Gastroesophageal sphincter (tissue), 4 donors: ENCODE data around the gene COL5A1. TPM values are rescaled to one million over a fixed set of nuclear protein-coding genes. Genes with fewer than 3 reads are reported as not detected.

Experiments
- ATAC-seq: fragments of 150-250 bp; one replicate; pipeline ENCODE4 v1.9.1; 2016; ENCODE audit warnings: mild to moderate bottlenecking, moderate library complexity
- H3K27ac ChIP-seq, 4 donors: fragments of 200-600 bp; sonication (generic) in 3 of 4; 1 replicate in 3 of 4; 2 replicates in 1 of 4; pipeline ENCODE4 v1.5.1; 2016 to 2019
- H3K27me3 ChIP-seq: fragments of 200-600 bp; sonication (generic); one replicate; pipeline ENCODE4 v1.5.1; 2019
- H3K36me3 ChIP-seq, 2 donors: fragments of 200-600 bp; sonication (generic); one replicate each; pipeline ENCODE4 v1.5.1; 2019; ENCODE audit warnings: control low read depth in 1 of 2
- H3K4me1 ChIP-seq, 3 donors: fragments of 200-600 bp; sonication (generic); 1 replicate in 2 of 3; 2 replicates in 1 of 3; pipeline ENCODE4 v1.5.1; 2016 to 2019; ENCODE audit warnings: control low read depth in 2 of 3
- H3K4me3 ChIP-seq, 2 donors: fragments of 200-600 bp; sonication (generic); one replicate each; pipeline ENCODE4 v1.5.1; 2019; ENCODE audit warnings: mild to moderate bottlenecking in 1 of 2, moderate library complexity in 1 of 2
- H3K9me3 ChIP-seq, 3 donors: fragments of 200-600 bp; sonication (generic); one replicate each; pipeline ENCODE4 v1.5.1; 2017 to 2019; ENCODE audit warnings: control low read depth in 2 of 3
- EP300 ChIP-seq: sonication (generic); formaldehyde crosslinking; IDR thresholded peaks from one replicate; pipeline ENCODE4 v1.6.1; 2017; ENCODE audit warnings: antibody characterized with exemption, mild to moderate bottlenecking
- POLR2A ChIP-seq, 2 donors: fragments of 450-650 bp; IDR thresholded peaks; one replicate each; pipeline ENCODE4 v1.6.1; 2017; ENCODE audit warnings: antibody characterized with exemption in 2 of 2, mild to moderate bottlenecking in 2 of 2, moderate library complexity in 1 of 2
- POLR2AphosphoS5 ChIP-seq: sonication (generic); formaldehyde crosslinking; IDR thresholded peaks from one replicate; pipeline ENCODE4 v1.6.1; 2017; ENCODE audit warnings: antibody characterized with exemption
- WGBS, 2 donors: methylation state at CpG; one replicate each; pipeline ENCODE4 v1.1.5; 2018; ENCODE audit warnings: low coverage in 1 of 2; 5-methylcytosine and 5-hydroxymethylcytosine counted together
- total RNA-seq, 4 donors: library from RNA; depleted of rRNA; stranded (reverse); fragments of >200 nt; gene quantifications; one replicate each; pipeline ENCODE4 v1.1.0, GENCODE V29; 2016
- TF ChIP-seq, protein P1 (sequence below), 4 experiments: fragments of 200-600 bp in 2 of 4; fragments of 450-650 bp in 2 of 4; sonication (generic) in 1 of 4; IDR thresholded peaks; one replicate each; pipeline ENCODE4 v1.5.1; 2017 to 2019; ENCODE audit warnings: antibody characterized with exemption in 4 of 4, mild to moderate bottlenecking in 2 of 4, moderate library complexity in 2 of 4

Gene COL5A1
- total RNA-seq, 4 donors from 2014 or later, result 48.5 to 86.4 (median 74.9) TPM

DNA sequence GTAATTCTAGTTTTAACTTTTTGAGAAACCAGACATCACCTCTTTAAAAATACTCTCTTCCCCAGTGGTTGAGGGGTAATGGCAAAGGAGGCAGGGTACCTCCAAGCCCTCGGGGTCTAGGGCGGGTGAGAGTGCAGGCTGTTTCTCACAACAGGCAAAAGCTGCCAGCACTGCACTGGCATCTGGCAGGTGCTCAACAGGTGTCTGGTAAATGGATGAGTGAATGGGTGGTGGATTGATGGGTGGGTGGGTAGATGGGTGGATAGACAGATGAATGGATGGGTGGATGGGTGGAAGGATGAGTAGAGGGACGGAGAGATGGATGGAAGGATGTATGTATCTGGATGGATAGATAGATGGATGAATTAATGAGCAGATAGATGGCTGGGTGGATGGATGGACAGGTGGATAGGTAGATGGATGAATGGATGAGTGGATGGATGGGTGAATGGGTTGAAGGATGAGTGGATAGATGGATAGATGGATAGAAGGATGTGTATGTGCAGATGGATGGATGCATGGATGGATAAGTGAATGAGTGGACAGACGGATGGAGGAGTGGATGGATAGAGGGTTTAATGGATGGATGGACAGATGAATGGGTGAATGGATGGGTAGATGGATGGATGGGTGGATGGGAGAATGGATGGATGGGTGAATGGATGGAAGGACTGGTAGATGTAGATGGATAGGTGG lies 84.6 kb downstream of the COL5A1 start:
- Histone ChIP-seq H3K27me3 (no peaks in the 10 kb centered on the region), H3K9me3 (no peaks in the 10 kb centered on the region), H3K36me3 (peaks cover 0 to 37% of the 10 kb centered on the region in 2 donors), H3K4me1 (peaks cover 0 to 61% (median 19%) of the 10 kb centered on the region in 3 donors), H3K4me3 (no peak overlapping the region), H3K27ac (no peak overlapping the region)
- WGBS, 2 donors, result 93 to 99% methylated on average over 3 to 4 of the region's 4 CpGs
- TF ChIP-seq, protein P1, sequence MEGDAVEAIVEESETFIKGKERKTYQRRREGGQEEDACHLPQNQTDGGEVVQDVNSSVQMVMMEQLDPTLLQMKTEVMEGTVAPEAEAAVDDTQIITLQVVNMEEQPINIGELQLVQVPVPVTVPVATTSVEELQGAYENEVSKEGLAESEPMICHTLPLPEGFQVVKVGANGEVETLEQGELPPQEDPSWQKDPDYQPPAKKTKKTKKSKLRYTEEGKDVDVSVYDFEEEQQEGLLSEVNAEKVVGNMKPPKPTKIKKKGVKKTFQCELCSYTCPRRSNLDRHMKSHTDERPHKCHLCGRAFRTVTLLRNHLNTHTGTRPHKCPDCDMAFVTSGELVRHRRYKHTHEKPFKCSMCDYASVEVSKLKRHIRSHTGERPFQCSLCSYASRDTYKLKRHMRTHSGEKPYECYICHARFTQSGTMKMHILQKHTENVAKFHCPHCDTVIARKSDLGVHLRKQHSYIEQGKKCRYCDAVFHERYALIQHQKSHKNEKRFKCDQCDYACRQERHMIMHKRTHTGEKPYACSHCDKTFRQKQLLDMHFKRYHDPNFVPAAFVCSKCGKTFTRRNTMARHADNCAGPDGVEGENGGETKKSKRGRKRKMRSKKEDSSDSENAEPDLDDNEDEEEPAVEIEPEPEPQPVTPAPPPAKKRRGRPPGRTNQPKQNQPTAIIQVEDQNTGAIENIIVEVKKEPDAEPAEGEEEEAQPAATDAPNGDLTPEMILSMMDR (IDR thresholded peaks at IDR 0.05), result no peak
- TF ChIP-seq POLR2A (IDR thresholded peaks at IDR 0.05), result no peak
- no peak for TF ChIP-seq POLR2AphosphoS5
- no peak for TF ChIP-seq EP300
- ATAC-seq, result no peak

DNA sequence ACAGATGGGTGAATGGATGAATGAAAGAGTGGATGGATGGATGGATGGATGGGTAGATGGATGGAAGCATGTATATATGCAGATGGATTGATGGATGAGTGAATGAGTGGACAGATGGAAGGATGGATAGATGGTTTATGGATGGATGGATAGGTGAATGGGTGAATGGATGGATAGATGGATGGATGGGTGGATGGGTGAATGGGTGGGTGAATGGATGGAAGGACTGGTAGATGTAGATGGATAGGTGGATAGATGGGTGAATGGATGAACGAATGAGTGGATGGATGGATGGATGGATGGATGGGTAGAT lies 85.1 kb downstream of the COL5A1 start:
- H3K4me3 ChIP-seq, result no peak overlapping the region
- H3K36me3 ChIP-seq, result peaks cover 0 to 42% of the 10 kb centered on the region in 2 donors
- WGBS, 2 donors, result 50 to 93% methylated on average over 1 of the region's 1 CpG
- ATAC-seq, result no peak
- H3K27me3 ChIP-seq, result no peaks in the 10 kb centered on the region
- TF ChIP-seq POLR2AphosphoS5 (no peak), EP300 (no peak), POLR2A (IDR thresholded peaks at IDR 0.05) (no peak)
- TF ChIP-seq, protein P1 (IDR thresholded peaks at IDR 0.05), result no peak
- no peak overlapping the region for H3K27ac ChIP-seq
- peaks cover 0 to 61% (median 24%) of the 10 kb centered on the region in 3 donors for H3K4me1 ChIP-seq
- no peaks in the 10 kb centered on the region for H3K9me3 ChIP-seq

DNA sequence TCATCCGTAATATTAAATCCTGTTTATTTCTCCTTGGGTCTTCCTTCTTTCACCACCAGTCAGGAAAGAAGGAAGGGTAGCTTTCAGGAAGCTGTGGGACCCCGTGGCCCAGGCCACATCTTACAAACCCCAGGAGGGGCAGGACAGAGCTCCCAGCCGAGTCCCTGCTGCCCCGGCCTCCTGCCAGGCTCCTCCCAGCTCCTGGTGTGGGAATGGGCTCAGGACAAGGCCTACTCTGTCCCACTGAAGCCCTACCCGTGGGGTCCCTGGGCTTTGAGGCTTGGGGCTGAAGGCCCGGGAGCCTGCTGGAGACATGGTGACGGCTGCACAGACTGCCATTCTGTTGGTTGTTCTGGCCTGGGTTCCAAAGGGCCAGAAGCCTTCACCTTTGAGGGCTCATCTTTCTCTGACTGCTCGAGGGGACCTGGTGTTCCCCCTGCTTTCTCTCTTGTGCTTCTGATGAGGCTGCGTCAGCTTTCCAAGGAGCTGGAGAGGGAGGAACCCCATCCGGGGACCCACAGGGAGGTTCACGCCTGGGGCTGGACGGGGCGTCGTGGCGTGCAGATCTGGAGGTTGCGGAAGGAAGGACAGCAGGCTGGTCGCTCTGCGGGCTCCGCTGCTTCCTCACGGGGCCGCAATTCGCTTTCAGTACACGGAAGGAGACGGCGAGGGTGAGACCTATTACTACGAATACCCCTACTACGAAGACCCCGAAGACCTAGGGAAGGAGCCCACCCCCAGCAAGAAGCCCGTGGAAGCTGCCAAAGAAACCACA lies 86.6 kb downstream of the COL5A1 start:
- H3K27me3 ChIP-seq, result no peaks in the 10 kb centered on the region
- TF ChIP-seq POLR2AphosphoS5 (no peak), EP300 (no peak), POLR2A (IDR thresholded peaks at IDR 0.05) (no peak)
- TF ChIP-seq, protein P1 (IDR thresholded peaks at IDR 0.05), result no peak
- H3K4me1 ChIP-seq, result peaks cover 6 to 61% (median 39%) of the 10 kb centered on the region in 3 donors
- 47 to 100% methylated on average over 3 of the region's 29 CpGs for WGBS, 2 donors
- ATAC-seq, result no peak
- H3K9me3 ChIP-seq, result no peaks in the 10 kb centered on the region
- H3K4me3 ChIP-seq, result no peak overlapping the region
- H3K27ac ChIP-seq, result peak overlapping the region in 3 of 4 donors; percentile 20 to 48 (median 46)
- H3K36me3 ChIP-seq, result peaks cover 0 to 43% of the 10 kb centered on the region in 2 donors

DNA sequence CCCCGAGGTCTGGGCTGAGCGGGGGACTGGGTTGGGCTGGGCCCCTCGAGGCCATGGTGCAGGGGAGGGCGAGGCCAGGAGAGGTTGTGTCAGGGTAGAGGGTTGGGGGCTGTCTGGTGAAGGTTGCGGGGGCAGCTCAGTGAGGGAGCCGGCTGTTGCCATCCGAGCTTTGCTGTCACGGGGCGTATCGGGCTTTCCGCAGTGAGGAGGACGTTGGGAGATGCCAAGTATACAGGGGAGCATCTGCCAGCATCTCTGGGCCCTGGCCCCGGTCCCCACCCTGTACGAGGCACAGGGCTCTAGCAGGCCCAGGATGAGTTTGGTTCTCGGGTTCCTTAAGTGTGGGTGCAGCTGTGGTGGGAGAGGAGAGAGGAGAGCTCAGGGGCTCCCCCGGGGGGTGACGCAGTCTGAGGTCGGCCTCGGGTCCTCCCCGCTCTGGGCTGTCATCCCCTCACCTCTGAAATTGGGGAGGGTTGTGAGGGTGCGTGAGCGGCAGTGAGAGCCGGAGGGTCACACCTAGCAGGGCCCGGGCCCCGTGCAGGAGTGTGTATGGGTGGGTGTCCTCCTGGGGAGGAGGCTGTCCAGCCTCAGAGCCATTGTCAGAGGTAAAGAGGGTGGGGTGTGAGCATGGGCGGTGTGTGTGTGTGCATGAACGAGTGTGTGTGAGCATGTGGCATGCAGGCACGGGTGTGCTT lies 87.3 kb downstream of the COL5A1 start:
- Histone ChIP-seq H3K36me3 (peaks cover 0 to 43% of the 10 kb centered on the region in 2 donors), H3K4me3 (no peak overlapping the region), H3K4me1 (peaks cover 10 to 61% (median 45%) of the 10 kb centered on the region in 3 donors), H3K27ac (peak overlapping the region in 3 of 4 donors; percentile 20 to 48 (median 46)), H3K27me3 (no peaks in the 10 kb centered on the region), H3K9me3 (no peaks in the 10 kb centered on the region)
- TF ChIP-seq, protein P1 (IDR thresholded peaks at IDR 0.05), result no peak
- no peak for TF ChIP-seq POLR2A (IDR thresholded peaks at IDR 0.05)
- TF ChIP-seq EP300, result no peak
- TF ChIP-seq POLR2AphosphoS5, result no peak
- WGBS, 2 donors, result 76 to 77% methylated on average over 3 to 11 of the region's 28 CpGs
- ATAC-seq, result no peak
